Cardiac ventricle fibroblast (primary cell): Measurements from ENCODE around the gene RNF112. TPM values are rescaled to one million over a fixed set of nuclear protein-coding genes. Genes with fewer than 3 reads are reported as not detected.

Experiments used
- total RNA-seq: library from RNA; depleted of rRNA; stranded (reverse); fragments of >200 nt; gene quantifications from 2 replicates; pipeline ENCODE4 v1.2.3, GENCODE V29; 2015

RNF112 gene
- 1.9 and 3.4 TPM in 2 replicates for total RNA-seq

GRCh38 chr17:19410875-19411620 lies at the start of gene RNF112:
TSS of gene RNF112 (plus strand) at chr17:19411232. CDS start at chr17:19411409, 177 bp downstream.

GRCh38 chr17:19362277-19363113 lies 48.5 kb upstream of the RNF112 start, which contains the start of gene B9D1:
TSS of gene B9D1 (minus strand) at chr17:19362723. CDS start at chr17:19362569, 154 bp downstream.

GRCh38 chr17:19378416-19379360 lies 32.3 kb upstream of the RNF112 start, which contains the start of gene MAPK7:
TSS of gene MAPK7 (plus strand) at chr17:19378498. CDS start at chr17:19378901, 403 bp downstream.

GRCh38 chr17:19386974-19387920 lies 23.8 kb upstream of the RNF112 start, which contains the start of gene MFAP4:
TSS of gene MFAP4 (minus strand) at chr17:19387190. CDS start at chr17:19387155, 35 bp downstream.

Other genes with a start within 250 kb of the RNF112 start
- gene EPN2, start 173.9 kb upstream of the RNF112 start, total RNA-seq, result 25.2 and 31.0 TPM in 2 replicates
- gene B9D1, start 48.5 kb upstream of the RNF112 start, total RNA-seq, result 23.1 and 25.5 TPM in 2 replicates
- 48.5 and 55.0 TPM in 2 replicates for gene MAPK7, start 32.7 kb upstream of the RNF112 start, total RNA-seq
- gene MFAP4, start 24.0 kb upstream of the RNF112 start, total RNA-seq, result 188 and 212 TPM in 2 replicates
- 1.5 and 7.5 TPM in 2 replicates for gene SLC47A1, start 122.6 kb downstream of the RNF112 start, total RNA-seq
- gene ALDH3A2, start 237.5 kb downstream of the RNF112 start, total RNA-seq, result 81.9 and 135 TPM in 2 replicates